ENCODE results near the gene CCDC88C.

- TF ChIP-seq POLR2A (IDR thresholded peaks at IDR 0.05; ENCODE audit: low read length): no peak
- no peak for TF ChIP-seq GATA1 (IDR thresholded peaks at IDR 0.05; ENCODE audit: low read depth, low read length)
These were observed 63.3 kb downstream of the CCDC88C start for GRCh38 chr14:91354221-91354916.
